Stimulated activated CD8-positive, alpha-beta memory T cell treated with anti-CD3 and anti-CD28 coated beads, Interleukin-7, amount 100 ng/mL, for 48 hours (primary cell): ENCODE measurements around the gene GNG10.
"Not testable (repeated sequence)": the region's sequence is repeated elsewhere in the genome, so short reads cannot be mapped to it uniquely, and the experiment has no call there.

Experiments used
- DNase-seq, 2 donors: peaks; one replicate each; pipeline ENCODE4 v3.0.0-alpha.2; 2020; ENCODE audit warnings: low read depth in 1 of 2; ENCODE audit errors: extremely low read depth in 1 of 2

The GNG10 gene

DNA sequence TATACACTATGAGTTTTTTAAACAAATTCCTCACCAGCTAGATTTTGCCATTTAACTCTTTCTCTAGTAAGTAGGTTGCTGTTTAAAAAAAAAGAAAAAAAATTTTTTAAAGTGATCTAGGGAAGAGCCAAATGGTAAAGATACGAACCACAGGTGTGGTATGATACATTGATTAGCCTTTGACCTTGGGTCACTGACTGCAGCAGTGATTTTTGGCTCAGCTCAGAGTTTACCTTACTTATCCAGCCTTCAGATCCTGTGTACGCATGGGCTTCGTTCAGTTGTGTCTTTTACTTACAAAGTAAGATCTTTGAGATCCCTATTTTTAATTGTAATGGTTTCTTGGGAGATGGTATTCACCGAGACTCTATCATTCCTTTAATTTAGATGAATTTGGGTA lies 12.4 kb upstream of the GNG10 start:
- DNase-seq: no peak

DNA sequence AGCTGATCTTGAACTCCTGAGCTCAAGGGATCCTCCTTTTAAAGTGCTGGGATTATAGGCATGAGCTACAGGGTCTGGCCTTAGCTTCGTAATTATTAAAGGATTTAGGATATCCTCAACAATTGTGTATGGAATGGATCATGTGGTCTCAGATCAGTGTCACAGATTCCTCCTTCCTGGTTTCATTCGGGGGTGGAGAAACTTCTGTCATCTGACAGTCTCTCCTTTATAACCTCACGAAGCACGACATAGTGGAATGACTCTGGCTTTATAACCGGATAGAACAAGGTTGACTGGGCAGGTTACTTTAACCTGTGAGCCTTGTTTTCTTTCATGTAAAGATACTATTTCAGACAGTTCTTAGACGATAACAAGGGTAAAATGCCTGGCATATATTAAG lies 4.4 kb upstream of the GNG10 start:
- no peak for DNase-seq

DNA sequence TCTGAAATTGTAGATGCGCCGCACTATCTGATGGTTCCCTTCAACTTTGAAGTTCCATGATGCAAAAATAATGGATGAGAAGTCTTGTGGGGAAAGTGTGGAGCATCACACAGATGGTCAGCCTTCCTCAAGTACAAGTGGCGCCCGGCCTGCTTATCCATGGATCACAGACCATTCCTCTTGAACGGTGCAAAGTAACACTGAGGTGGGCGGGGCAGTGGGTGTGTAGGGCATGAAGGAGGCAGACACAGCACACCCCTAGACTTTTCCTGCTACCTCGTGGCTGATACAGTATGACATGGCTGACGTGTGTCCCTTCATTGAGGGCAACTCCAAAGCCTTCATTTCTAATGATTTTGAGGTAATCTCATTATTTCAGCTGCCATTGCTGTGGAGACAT lies 2.5 kb upstream of the GNG10 start:
- no peak for DNase-seq

DNA sequence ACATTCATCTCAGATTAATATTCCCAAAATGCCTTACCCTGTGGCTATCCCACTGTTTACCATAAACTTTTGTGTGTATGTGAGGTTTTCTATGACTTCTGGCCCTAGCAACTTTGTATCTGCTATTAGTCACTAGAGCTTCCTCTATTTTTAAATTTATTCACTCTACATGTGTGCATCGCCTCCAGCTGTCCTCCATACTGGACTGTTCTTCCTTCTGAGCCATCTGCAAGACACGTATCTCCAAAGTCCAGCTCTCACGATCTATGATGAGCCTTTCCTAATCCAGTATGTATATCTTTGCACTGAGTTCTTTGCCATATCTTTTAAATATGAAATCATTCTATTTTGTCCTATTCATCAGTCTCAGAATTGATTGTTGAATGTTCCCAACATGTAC lies 1.7 kb upstream of the GNG10 start:
- DNase-seq: no peak

DNA sequence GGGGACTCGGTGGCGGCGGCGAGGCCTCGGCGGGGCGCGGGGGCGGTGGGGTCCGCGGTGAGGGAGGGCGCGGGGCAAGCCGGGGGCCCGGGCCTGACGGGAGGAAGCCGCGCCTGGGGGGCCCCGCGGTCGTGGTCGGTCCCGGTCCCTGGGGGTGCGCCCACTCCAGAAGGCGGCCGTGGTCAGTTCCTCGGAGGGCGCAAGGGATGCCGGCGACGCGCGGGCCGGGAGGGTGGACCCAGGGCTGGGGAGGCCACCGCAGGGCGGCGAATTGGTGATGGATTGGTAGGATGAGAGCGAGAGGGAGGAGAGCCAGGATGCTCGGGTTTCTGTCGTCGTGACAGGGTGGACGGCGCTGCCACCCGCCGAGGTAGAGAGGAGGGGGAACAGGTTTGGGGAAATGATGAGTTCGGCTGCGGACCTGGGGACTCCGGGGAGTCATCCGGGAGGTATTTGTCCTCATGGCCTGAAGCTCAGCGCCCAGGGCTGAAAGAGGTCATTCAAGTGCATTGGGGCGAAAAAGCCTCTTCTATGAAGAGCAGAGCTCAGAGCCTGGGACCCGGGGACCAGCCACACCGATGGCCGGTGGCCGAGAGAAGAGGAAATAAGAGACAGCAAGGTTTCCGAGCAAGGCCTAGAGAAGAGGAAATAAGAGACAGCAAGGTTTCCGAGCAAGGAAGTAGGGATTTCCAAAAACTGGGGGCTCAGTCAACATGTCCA lies 557 bp downstream of the GNG10 start:
- DNase-seq: peak; percentile 3 to 13

DNA sequence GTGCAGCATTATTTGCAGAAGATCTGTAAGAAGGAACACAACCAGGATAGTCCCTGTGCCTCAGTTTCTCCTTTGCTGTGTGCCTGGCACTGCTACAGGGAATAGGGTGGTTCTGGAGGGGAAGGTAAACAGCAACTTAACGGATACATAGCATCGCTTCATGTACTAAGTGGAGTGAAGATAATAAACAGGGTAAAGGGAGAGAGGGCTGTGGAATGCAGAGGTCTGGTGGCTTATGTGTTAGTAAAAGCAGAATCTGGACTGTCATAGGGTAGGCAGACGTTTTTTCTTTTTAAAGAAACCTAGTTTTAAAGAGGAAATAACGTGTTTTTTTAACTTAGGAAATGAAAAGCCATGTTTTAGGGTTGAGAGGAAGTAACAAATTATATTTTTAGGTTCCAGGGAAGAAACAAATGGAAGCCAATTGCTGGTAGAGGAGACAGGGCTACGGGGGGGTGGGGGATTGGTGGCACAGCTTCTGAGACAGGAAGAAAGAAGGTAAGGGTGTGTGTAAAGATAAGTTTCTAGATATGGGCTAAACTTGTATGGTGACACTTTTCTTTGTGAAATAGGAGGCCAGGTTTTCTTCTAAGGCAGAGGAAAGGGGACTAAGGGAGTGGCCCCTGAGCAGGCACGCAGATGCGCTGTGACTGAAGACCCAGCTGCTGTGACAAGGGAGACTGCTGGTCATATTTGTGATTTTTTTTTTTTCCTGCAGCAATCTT lies 1.3 kb downstream of the GNG10 start:
- no peak for DNase-seq

DNA sequence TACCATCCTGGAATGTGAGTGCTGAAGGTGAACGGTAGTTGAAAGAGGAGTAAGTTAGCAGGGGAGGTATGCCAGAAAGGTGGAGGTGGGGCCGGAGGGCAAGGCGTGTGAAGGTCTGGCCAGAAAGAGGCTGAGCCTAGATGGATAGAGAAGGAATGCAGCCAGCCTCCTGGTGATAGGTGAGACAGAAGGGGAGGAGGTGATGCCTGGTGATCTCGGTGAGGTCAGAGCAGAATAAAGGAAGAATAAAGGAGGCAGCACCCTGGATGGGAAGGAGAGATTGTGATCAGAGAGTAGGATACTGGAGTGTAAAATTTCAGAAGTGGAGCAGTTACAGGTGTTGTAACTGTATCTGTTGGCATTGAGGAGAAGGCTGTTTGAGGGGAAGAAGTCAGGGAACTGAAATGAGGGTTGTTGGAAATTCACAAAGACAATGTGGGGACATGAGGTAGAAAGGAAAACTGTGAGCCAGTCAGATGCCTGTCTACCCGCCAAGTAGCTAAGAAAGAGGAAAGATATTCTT lies 2.0 kb downstream of the GNG10 start:
- no peak for DNase-seq

DNA sequence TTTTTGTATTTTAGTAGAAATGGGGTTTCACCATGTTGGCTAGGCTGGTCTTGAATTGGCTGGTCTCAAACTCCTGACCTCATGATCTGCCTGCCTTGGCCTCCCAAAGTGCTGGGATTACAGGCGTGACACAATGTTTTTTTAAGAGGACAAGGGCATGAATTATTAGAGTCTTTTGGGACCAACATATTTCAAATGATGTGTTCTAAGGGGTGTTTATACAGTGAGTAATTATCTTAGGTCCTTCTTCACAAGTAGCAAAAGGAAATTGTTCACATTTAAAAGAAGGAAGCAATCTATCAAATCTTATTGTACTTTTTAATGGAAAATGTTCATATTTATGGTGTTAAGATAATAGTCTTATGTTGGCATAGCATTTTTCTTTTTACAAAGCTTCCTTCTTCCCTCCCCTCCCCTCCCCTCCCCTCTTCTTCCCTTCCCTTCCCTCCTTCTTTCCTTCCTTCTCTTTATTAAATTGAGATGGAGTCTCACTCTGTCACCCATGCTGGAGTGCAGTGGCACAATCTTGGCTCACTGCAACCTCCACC lies 6.7 kb downstream of the GNG10 start:
- no peak for DNase-seq

DNA sequence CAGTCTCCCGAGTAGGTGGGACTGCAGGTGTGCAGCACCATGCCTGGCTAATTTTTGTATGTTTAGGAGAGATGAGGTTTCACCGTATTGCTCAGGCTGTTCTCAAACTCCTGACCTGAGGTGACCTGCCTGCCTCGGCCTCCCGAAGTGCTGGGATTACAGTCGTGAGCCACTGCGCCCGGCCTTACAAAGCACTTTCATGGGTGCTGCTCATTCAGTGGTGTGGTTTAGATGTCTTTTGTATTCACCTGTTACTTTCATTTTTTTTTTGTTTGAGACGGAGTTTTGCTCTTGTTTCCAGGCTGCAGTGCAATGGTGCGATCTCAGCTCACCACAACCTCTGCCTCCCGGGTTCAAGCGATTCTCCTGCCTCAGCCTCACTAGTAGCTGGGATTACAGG lies 7.2 kb downstream of the GNG10 start:
- DNase-seq: not testable (repeated sequence)

DNA sequence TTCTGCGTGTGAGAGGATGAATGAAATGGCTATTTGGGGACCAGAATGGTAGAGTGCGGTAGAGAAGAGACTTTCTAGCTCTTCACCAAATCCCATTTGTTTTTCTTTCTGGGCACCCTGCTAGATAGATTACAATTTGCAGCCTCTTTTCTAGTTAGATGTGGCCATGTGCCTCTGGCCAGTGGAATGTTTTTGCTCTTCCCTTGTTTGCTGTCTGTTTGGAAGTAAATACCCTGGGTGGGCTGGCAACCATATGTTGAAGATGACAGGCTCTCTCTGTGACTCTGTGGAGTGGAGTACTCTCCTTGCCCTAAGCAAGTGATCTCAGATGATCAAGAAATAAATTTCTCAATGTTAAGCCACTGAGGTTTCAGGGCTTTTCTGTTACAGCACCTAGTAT lies 12.9 kb downstream of the GNG10 start:
- DNase-seq: no peak

DNA sequence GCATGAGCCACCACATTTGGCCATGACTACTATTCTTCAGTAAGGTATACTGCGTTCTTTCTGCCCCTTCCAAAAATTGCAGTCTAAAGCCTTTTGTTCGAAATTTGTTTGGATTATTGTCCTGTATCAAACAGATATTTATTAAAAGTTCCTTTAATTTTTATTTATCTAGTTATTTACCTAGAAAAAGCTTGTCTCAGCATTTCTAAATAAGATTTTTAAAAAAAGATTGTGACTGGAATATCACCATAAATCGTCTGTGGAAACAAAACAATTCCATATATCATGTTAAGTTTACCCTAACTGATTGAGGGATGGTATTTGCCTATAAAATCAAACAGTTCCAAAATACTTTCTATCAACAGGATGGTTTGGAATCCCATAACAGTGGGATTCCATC lies 14.7 kb downstream of the GNG10 start:
- no peak for DNase-seq

DNA sequence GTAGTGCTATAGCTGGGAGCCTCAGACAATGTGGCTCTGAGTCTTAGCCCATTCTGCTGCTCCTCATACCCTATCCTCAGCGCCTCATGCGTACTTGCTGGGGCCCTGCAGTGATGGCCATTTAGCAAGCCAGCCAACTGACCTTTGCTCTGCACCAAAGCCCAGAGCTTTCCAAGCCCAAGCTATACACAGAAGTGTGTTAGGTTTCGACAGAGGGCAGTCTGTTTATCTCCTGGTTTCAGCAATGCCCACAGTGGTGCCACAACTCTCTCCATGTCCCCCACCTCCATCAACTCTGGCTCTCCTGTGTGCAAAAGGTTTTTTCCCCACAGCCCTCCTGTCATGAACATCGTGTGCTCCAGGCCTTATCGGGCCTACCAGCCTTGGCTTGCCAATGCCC lies 16.9 kb downstream of the GNG10 start:
- no peak for DNase-seq

DNA sequence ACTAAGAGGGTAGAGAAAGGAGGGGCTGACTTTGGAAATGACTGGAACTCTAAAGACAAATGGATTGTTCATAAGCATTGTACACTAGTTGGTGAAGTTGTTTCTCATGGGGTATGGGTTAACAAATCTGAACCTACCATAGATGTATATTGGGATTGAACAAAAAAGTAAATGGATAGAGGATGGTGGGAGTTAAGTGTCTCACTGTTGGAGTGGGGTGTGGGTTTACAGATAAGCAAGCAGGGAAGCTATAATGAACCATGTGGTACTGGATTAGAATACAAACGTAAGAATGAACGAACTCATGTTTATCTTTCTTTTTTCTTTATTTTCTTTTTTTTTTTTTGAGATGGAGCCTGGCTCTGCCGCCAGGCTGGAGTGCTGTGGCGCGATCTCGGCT lies 17.8 kb downstream of the GNG10 start:
- DNase-seq: no peak

DNA sequence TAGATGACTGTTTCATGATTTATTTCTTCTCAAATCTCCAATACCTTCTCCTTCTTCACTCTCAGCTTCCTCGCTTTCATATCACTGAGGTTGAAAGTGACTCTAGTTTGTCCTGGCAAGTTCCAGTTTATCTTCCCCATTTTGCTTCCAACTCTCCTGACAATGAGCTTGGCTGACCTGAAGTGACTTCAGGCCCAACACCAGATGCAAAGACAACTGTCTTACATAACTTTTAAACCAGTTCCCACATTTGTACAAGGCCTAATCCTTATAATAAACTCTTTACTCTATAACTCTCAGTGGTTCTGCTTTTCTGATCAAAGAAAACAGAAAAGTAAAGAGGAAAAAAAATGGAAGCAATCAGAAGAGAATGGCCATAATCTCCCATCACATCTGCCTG lies 22.0 kb downstream of the GNG10 start:
- DNase-seq: no peak

DNA sequence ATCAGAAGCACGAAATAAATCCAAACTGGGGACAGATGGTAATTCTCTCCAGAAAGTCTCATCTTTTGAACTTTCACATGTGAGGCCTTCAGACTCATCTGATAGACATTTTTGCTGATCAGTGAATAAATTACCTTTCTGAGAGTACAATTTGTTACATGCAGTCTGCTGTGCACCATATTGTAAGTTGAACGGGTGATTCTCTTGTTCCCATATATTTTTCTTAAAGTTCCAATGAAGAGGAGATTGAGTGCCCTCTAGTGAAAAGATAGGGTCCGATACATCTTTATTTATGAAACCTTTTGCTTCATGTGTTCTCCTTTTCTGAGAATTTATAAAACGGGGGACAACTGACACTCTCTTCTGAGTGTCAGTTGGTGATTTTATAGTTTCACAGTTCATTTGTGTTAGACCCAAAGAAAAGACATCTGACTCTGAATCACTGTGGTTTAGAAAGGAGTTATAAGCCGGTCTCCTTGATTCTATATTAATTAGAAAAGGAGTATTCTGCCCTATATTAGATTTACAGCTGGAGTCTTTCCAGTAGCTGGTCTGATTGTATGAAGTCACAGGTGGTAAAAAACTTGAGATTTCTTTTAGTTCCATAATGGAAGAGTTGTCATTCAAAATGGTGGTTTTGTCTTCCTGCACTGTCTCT lies 30.4 kb downstream of the GNG10 start:
- DNase-seq: no peak

DNA sequence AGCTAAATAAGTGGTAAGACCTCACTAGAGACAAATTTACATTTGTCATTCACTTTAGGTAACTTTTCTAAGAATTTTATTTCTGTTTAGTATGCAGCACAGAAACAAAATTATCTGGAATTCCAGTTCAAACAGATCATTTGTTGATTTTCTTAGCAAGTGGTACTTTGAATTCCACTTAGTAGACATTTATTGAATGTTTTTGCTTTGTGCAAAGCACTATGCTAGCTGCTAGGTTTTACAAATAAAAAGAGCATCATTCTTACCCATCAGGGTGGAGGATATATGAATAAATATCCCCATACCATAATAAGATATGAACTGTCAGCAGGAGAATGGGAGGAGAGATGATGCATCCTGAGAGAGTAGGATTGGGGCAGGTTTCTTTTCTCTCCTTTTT lies 35.4 kb downstream of the GNG10 start:
- DNase-seq: no peak

DNA sequence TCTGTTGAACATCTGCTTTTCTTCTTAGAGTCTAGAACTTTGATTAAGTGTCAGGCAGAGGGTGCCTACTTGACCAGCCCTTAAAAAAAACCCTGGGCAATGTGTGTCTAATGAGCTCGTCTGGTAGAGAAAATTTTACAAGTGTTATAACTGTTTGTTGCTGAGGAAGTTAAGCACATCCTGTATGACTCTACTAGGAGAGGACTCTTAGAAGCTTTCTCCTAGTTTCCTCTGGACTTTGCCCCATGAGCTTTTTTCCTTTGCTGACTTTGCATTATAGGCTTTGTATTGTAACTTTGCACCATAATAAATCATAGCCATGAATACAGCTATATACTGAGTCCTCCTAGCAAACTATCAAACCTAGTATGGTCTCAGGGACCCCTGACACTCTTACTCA lies 39.4 kb downstream of the GNG10 start:
- no peak for DNase-seq

DNA sequence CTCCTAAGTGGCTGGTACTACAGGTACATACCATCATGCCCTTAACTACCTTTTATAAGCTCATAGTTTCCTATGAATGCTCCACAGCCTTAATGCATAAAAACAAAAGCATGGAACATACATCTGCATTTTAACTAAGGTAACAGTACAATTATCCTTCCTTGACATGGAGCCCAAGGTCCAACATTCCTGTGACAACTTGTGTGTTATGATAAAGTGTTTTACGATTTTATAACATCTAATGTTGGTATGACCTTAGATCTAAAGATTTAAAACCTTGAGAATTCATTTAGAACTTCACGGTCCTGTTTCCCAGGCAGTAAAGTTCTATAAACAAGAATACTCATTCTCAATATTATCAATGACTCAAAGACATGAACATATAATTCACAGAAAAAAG lies 43.1 kb downstream of the GNG10 start:
- no peak for DNase-seq

DNA sequence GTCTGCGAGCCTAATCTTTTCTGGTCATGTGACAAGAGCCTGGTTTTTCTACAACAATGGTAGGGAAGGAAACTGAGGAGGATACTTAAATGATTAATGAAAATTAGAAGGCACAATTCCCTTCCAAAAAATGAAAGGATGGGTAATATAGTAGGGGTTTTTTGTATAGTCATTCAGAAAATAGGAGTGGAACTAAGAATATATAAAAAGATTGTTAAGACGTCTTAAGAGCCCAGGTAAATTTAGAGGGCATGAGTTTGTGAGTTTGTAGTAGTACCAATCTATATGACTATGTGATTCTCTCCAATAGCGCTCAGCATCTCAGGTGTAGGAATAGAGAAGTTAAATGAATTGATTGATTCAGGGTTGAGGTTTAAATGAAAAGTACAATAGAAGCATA lies 50.1 kb downstream of the GNG10 start:
- no peak for DNase-seq

DNA sequence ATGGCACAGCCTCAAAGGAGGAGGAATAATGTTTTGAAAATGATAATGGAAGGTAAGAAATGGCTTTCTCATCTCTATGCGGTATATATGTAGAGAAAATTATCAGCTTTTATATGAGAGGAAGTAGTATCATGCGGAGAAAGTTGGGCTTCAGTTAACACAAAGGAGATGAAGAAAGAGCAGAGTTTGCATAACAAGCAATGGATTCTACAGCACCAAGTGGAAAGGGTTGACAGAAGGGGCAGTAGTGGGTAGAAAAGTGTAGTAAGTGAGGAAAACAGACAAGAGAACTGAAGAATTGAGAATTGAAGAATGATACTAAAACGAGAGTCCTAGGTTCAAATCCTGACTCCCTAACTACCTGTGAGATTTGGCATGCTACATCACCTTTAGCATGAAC lies 51.0 kb downstream of the GNG10 start:
- DNase-seq: no peak

DNA sequence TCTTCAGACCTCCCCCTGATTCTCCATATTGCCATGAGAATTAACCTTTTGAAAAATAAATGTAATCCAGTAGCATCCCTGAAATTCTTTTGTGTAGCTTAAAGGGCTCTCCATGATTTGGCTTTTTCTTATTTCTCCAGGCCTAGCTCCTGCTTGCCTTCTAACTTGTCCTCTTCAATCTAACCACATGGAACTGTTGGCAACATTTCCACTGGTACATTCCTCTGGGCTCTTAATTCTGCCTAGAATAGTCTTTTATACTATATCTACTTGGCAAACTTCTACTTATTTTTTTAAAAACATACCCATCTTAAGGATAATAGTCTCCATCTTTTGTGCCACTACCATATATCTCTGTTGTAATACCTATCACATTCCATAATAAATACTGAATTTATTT lies 54.1 kb downstream of the GNG10 start:
- DNase-seq: no peak

DNA sequence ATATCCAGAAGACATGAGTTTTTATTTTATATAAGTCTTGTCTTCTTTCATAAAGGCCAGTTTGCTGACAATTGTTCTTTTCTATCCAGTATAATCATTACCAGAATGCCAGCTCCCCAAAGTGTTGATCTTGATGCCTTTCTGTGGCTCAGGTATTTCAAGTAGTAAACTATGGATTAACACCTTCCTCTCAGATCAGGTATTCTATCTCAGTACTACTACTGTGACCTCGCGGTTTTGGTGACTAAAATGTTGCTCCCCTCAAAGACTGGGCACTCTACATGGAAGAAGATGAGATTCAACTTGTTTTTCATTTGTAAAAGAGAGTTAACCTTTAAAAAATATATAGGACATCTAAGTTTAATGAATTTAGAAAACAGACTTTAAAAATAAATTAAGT lies 58.1 kb downstream of the GNG10 start:
- no peak for DNase-seq
